ENCODE data around the gene RAB11FIP4.

Gene RAB11FIP4

DNA sequence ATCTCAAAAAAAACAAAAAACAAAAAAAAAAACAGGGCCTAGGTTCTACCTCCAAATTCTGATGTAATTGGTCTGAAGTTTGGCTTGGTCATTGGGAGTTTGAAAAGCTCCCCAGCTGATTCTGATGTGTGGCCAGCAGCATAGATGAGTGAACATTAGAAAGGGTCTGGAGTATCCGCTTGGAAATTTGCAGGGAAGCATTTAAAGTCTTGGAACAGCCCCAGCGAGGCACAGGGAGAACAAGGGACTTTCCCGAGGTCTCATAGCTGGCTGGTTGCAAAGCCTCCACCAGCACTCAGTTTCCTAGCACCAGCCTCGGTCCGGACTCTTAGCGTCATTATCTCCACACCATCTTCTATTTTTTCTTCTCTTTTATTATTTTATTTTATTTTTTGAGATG is 70.8 kb downstream of the RAB11FIP4 start:
- DNase-seq: no peak

DNA sequence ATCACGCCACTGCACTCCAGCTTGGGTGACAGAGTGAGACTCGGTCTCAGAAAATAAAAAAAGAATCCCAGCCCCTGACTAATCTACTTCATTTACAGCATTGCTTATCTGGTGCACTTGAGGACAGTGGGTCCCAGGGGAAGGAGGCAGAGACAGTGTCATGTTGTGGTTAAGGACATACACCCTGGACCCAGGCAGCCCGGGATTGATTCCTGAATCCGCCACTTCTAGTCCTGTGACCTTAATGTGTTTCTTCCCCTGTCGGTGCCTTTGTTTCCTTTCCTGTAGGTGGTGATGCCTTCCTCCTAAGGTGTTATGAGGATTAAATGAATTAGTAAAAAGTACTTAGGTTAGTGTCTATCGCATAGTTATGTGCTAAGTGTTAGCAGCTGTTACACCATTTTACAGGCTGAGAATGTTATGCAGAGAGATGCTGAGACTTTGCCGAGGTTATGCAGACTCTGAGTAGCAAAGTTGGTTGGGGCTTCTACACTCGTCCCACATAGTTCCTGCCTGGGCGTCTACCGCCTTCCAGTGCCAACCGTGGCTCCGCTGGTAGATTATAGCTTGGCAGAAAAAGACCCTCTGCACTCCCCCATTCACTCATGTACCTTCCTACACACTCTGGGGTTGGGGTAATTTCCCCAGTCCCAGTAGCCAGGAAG is 74.8 kb downstream of the RAB11FIP4 start:
- DNase-seq: no peak

DNA sequence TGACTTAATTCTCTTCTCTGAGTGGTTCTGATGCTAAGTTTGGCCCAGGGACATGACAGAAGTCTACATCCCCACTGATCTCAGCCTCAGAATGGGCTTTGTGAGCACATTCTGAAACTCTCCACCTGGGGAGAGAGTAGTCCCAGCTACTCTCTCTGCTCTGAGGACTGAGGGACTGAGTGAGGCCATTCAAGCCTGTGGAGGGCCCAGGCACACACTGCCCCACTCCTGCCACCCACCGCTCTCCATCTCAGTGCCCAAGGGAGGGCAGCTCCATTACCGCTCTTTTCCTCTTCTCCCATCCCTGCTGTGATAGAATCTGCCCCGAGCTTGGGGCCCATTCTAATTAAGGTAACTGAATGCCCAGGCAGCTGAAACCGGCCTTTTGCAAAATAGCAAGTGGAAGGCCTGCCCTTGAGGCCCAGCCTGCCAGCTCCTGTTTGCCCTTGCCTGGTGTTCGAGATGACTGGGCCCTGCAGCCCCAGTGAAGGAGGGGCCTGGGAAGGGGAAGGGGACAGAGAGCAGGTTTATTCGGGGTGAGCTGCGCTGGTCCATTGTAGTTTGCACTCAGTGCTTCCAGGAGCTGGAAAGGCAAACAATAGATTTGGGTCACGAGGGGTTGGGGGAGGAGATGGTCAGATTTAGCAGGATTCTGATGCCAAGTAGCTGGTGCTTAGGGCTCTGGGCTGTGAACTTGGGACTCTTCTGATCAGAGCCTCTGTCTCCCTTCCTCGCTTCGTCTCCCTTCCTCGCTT is 76.2 kb downstream of the RAB11FIP4 start:
- no peak for DNase-seq

DNA sequence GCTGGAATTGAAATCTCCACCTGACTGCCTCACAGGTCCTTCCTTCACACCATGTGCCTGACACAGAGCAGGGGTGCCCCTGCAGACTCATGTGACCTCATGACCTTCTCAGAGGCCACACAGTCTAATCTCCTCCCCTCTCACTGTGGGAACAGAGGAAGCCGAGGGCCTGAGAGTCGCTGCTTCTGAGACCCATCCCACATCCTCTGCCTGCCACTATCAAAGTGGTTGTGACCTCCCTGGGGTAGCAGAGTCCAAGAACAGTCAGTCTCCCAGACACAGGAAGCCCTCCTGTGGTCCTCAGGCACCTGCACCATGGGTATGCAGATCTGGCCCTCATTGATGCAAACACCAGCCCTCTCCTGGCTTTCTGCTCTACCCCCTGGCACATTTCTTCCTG is 78.5 kb downstream of the RAB11FIP4 start:
- DNase-seq: no peak

DNA sequence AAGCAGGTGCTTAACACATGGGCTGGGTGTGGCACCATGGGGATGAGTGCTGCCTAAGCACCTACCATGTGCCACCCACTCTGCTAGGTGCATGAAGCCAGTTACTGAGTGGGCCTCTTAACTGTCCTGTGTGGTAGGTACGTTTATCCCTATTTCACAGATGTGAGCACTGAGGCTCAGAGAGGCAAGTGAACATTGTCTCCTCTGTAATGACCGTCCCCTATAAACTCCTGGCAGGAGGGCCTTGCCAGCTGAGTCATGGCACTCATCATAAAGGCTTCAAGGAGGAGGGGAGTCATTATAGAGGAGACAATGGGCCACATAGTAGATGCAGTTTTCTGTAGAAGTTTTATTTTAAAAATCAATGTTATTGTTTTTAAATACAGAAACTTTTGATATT is 79.1 kb downstream of the RAB11FIP4 start:
- DNase-seq: no peak

DNA sequence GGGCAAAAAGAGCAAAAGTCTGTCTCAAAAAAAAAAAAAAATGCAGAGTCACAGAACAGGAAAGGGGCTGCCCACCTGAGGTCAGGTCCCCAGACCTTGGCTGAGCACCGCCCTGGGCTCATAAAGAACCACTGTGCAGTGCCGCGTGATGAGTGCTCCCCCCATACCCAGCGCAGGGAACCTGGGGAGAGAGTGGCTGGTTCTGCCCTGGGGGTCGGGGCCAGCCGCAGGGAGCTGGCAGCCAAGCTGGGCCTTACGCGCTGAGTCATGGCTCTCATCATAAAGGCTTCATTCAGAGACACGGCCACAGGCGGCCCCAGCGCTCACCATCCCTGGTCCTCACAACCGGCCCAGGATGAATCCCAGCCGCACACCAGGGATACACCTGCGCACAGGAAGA is 80.7 kb downstream of the RAB11FIP4 start:
- no peak for DNase-seq

DNA sequence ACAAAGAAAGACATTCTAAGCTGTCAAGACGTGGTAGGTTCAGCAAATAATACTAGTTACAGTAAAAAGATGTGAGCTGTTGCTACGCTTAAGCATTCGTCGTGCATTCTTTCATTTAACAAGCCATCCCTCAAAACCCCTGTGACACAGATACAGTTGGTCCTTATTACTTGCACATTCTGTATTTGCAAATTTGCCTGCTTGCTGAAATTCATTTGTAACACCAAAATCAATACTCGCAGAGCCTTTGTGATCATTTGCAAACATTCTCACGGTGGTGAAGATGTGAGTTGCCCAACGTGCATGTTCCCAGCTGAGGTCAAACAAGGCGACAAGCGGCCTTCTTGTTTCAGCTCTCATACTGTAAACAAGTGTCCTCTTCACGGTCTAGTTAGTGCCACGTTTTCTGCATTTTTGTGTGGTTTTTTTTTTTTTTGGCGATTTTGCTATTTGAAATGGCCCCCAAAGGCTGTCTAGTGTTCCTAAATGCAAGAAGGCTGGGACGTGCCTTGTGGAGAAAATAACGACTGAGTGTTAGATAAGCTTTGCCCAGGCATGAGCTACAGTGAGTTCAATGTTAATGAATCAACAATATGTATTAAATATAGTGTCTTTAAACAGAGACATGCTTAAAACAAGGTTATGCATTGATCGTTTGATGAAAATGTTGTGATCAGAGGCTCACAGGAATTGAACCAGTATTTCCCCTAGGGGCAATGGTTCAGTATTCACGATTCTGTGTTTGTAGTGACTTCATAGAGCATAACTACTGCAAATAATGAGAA is 84.1 kb downstream of the RAB11FIP4 start:
- DNase-seq: no peak

DNA sequence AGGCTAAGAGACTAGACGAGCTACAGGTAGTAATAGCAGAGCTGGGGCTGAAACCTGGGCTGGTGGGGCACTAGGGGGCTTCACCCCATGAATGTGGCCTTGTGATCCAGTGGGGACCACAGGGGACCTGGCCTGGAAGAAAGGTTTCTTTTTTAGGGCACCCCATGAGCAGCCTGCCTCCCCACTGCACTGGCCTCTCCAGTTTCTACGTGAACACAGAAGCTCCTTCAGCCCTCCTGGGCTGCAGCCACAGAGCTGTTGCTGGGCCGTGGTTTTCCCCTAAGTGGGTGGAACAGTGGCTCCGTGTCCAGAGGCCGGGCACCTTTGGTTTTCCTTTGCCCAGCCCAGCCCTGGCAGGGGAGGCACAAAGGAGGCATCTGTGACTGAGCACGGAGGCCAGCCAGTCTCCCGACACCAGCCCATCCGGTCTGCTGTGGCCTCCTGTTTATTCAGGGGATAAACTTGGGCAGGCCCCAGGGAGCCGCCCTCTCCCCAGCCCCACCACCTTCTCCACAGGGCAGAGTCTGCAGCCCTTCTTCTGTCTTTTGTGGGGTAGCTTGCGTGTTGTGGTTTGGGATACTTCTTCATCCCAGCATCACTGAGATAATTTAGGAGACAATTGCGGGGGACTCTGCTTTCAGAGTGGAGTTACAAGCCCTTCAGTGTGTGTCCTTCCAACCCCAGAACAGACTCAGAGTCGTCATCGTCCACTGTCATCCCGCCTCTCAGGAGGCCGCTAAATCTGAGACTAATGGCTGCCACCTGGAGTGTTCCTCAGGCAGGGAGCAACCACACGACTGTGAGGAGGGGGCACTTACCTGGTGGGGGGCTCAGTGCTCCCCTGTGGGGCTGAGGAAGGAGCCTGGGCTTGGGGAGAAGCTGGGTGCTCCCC is 85.3 kb downstream of the RAB11FIP4 start:
- DNase-seq: no peak

DNA sequence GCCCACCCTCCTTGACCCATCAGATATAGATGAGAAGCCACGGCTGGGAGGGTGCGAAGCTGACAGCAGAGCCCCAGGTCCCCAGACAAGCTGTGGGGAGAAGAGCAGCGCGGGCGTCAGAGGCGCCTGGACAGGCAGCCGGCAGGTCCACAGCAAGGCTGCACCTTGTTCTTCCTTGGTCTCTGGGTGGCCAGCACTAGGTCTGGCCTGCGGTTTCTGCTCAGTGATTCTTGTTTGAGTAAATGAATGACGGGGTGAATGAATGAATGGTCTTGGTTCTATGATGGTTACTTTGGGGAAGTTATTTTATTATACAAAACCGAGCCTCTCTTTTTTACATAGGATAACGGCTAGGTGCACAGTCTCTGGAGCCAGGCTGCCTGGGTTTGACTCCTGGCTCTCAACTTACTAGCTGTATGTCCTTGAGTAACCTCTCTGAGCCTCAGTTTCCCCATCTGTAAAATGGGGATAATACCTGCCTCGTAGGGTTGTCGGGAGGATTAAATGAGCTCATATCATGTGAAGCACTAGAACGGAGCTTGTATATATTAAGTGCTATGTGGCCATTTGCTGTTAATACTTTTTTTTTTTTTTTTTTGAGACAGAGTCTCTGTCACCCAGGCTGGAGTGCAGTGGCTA is 86.1 kb downstream of the RAB11FIP4 start:
- no peak for DNase-seq

DNA sequence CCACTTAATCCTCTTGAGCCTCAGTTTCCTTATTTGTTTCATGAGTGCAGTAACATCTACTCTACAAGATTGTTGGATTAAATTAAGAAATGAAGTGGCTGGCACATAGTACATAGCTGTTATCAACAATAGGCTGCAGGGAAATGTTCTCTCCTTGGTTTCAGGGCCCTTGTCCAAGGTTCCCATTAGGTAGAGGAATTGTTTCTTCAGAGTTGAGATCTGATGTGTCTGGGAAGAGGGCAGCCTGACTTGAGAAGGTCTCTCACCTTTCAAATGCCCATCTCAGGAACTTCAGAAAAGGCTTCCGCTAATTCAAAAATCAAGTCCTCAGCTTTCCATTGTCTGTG is 87.6 kb downstream of the RAB11FIP4 start:
- DNase-seq: no peak

DNA sequence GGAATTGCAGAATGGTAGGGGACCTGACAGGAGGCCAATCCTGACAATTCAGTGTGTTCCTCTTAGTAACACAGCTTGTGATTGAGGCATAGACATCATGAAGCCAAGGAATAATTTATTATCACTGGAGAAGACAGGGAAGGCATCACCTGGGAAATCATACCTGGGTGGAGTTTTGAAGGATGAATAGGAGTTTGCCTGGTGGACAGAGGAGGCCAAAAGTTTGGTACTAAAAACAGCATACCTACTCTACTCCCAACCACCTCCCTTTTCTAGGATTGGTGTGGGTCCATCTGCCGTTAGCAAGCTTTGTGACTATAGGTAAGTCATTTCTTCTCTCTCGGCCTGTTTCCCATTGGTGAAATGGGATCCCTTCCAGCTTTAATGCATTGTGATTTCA is 88.0 kb downstream of the RAB11FIP4 start:
- no peak for DNase-seq

DNA sequence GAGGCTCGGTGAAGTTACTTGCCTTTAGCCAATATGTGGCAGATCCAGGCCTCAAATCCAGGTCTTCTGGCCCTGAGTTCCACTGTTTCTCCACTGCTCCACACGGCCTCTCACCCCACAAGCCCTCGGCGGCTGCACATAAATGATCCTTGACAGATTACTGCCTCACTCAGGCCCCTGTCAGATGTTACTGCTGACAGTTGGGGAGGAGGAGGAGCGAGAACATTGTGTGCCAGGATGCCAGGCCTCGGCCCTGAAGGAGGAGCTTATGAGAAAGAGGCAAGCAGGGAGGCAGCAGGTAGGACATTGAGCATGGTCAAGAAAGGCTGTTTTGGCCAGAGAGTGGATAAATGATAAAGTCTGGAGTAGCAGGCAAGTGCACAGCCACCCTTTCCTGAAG is 88.6 kb downstream of the RAB11FIP4 start:
- no peak for DNase-seq

DNA sequence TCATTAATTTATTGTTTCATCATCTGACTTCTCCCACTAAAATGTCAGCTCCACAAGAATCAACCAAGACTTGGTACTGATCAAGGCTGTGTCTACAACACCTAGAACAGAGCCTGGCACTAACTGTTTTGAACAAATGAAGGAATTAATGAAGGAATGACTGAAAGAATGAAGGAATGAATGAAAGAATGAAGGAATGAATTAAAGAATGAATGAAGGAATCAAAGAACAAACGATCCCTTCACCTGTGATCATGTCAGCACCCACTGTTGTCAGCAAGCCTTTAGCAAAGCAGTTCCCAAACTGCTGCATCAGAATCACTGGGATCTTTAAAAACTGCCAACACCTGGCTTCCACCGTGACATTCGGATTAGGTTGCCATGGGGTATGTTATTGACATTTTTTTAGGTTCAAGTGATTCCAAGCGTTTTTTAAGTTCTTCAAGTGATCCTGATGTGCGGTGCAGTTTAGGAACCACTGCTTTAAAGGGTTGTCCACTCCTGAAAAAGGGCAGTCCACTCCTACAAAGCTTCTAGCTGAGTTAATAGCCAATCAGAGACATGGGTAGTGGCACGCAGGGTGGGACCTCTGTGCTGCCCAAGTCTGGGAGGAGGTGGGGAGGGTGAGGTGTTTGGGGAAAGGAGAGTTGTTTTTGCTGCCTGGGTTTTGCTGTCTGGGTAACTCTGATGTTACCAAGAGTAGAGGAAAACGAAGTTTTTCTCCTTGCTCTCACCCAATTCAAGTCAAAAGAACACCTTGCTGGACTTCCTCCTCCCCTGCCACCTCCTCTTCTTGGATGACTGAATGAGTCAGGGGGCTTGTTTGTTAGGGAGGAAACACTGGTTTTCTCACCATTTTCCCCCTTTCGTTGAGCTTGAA is 89.7 kb downstream of the RAB11FIP4 start:
- no peak for DNase-seq

DNA sequence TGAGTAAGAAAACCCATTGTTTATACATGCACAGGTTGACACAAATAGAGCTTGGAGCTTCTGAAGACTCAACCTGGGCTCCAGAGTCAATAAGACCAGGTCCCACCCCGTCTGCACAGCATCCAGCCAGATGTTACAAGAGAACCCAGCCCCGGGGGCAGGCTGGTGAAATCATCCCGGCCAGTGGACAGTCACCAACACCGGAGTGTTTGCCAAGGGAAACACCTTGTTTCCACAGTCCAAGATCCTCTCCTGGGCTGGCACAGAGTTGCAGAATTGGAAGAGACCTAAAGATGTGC is 90.3 kb downstream of the RAB11FIP4 start:
- DNase-seq: no peak

DNA sequence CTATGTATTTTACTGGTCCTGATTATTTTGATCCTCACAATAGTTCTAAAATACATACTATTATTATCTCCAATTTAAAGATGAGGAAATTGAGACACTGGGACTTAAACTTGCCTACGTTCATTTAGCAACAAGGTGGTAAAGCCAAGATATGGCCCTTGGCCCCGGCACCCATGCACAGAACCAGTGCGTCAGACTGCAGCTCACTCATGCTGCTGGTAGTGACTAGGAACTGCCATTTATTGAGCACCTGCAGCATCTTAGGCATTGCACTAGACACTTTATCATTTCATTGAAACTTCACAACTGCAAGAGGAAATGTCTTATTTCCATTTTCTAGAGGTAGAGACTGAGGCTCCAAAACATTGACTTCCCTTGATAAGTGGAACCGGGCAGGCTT is 93.3 kb downstream of the RAB11FIP4 start:
- DNase-seq: no peak

DNA sequence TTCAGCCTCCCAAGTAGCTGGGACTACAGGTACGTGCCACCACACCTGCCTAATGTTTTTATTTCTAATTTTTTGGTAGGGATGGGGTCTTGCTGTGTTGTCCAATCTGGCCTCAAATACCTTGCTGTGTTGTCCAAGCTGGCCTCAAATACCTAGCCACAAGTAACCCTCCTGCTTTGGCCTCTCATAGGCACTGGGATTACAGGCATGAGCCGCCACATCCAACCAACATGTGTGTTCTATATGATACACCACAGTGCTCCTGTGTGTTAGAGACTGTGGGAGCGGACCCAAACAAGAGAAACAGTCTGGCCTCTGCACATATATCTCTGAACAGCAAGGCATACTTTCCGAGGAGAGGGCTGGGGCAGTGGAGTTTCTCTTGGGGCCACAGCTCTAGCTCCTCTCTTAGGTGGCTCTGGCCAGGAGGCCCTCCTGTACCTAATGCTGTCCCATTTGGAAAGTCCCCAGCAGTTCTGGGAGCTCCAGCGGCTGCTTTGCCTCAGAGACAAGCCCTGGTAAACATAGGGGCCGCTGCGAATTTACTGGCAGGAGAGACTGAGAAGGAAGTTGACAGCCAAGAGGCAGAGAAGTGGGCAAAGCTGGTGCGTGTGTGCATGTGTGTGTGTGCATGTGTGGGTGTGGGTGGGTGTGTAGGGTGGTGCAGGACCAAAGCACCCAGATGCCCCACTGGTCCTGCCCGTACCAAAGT is 95.0 kb downstream of the RAB11FIP4 start:
- no peak for DNase-seq

DNA sequence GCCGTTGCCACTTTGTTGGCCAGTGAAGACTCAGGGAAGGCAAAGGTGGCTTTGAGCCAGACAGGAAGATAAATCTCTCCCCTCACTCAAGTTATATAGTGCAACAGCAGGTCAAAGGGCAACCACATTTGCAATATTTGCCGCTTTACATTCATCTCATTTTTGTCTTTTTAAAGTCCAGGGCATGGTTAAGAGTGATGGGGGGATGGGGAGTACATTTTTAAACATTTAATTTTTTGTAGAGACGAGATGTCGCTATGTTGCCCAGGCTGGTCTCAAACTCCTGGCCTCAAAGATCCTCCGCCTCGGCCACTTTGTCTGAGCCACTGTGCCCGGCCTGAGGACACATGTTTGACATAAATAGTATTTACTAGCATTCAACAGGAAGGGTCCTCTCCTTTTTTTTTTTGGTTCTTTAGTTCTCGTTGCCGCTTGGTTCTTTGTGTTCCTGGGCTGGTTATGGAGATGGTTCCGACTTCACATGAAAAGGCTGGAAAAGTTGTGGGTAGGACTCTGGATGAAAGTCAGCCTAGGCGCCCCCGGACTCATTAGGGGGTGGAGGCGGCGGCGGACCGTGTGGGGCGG is 95.7 kb downstream of the RAB11FIP4 start:
- DNase-seq: no peak

DNA sequence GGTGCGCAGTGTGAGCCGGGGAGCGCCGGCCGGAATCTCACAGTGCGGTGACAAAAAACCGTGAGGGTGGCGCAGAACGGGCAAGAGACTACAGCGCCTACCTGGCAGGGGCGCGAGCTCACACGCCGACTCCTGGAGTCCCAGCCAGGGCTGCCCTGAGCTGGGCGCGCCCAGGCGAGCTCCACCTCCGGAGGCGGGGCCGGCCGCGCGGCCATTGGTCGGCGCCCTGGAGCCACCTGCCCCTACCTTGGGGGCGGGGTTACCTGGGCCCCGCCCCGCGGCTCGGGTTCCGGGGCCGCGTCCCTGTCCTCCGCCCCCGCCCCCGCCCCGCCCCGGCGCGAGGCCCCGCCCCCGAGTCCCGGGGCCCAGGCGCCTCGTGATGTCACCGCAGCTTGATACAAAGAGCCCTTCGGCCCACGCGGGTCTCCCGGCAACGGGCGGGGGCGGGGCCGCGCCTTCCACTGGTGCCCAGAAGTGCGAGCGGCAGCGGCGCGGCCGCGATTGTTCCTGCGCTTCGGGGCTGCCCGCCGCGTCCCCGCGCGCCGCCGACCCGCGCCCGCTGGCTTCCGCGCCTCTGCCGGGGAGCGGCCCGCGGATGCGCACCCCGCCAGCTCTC is 96.3 kb downstream of the RAB11FIP4 start:
- DNase-seq: peak; percentile 85

DNA sequence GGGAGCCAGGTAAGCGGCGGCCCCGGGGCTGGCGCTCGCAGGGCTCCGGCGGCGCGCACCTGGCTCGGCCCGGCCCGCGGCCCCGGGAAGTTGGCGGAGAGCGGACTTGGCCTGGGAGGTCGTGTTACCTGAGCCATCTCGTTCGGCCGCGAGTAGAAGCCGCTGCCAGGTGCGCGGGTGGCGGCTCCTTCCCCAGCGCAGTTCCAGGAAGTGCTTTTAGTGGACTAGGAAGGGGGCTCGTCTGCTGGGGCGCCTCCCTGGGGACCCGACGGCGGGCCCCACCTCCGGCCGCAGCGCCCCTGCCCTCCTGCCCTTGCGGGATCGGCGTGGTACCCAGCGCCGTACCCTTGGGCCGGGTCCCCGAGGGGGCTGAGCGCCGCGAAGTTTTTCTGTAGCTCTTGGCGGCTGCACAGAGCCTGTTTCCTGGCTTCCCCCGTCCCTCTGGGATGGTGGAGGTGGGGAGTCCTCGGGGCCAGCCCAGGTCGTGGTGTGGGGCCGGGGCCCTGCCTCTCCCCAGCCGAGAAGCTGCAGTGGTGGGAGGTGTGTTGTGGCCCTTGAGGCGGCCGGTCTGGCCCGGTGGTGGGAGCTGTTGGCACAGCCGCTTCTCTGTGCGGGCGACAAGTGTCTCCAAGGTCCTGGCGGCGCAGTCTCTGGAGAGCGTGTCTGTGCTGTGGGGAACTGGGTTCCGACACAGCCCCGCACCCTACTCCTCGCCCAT is 96.9 kb downstream of the RAB11FIP4 start:
- no peak for DNase-seq

DNA sequence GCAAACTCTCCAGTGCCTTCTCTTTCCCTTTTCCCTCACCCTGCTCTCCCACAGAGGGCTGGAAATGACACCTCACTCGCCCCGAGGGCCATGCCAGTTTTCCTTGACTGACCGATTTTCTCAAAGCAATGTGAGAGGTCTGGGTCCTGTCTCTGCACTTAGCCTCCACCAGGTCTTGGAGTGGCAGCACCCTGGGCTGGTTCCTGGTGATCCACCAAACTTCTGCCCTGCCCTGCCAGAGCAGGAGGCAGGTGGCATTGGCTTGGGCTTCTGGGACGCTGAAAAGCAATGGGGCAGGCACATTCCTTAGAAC is 97.5 kb downstream of the RAB11FIP4 start:
- no peak for DNase-seq
